Measurements from ENCODE around the gene XRCC4.

GRCh38 chr5:83337453-83338035 is 260.2 kb downstream of the XRCC4 start:
- no peak for TF ChIP-seq CTCF (IDR thresholded peaks at IDR 0.05 in 2 of 3, conservative IDR thresholded peaks at IDR 0.05 in 1 of 3; ENCODE audit: borderline replicate concordance in 1 of 3, insufficient read depth in 1 of 3, low read depth in 2 of 3, low read length in 2 of 3)
- TF ChIP-seq ZNF274 (IDR thresholded peaks at IDR 0.05; ENCODE audit: low read depth, low read length), result no peak
- TF ChIP-seq POLR2AphosphoS5 (IDR thresholded peaks at IDR 0.05; ENCODE audit: low read depth, low read length), result no peak
- TF ChIP-seq EZH2 (IDR thresholded peaks at IDR 0.05), result no peak
- no peak for TF ChIP-seq FOSL1 (IDR thresholded peaks at IDR 0.05; ENCODE audit: low read depth)
